Measurements from ENCODE around the gene CC2D1A.

DNA sequence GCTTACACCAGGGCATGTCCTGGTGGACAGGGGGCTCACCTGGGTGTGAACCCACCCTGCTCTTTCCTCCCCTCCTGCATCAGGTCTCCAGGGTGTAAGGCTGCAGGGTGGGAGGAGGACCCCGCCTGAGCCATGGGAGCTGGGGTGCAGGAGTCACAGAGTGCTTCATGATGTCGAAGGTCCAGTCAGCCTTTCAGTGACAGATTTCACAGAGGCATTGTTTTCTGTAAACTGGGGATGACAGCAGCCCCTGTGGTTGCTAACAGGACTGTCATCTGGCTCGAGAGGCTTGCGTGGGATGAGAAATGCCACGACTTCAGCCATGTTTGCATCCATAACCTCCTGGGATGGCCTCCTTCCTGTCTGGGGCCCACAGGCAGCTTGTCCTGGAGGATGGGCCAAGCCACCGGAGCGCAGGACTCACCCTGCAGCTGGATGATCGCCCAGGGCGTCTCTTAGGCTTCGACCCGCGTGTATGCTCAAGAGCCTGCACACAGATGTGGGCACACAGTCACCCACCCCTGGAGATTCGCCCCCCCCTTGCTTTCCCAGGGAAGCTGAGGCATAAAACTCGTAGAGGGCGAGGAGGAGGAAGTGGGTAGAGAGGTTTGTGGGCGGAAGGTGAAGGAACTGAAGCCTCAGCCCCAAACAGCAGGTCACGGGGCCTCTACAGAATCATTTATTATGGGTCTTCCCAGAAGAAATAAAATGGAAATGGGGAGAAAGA is 24.1 kb upstream of the CC2D1A start:
- TF ChIP-seq, protein P1, sequence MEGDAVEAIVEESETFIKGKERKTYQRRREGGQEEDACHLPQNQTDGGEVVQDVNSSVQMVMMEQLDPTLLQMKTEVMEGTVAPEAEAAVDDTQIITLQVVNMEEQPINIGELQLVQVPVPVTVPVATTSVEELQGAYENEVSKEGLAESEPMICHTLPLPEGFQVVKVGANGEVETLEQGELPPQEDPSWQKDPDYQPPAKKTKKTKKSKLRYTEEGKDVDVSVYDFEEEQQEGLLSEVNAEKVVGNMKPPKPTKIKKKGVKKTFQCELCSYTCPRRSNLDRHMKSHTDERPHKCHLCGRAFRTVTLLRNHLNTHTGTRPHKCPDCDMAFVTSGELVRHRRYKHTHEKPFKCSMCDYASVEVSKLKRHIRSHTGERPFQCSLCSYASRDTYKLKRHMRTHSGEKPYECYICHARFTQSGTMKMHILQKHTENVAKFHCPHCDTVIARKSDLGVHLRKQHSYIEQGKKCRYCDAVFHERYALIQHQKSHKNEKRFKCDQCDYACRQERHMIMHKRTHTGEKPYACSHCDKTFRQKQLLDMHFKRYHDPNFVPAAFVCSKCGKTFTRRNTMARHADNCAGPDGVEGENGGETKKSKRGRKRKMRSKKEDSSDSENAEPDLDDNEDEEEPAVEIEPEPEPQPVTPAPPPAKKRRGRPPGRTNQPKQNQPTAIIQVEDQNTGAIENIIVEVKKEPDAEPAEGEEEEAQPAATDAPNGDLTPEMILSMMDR (IDR thresholded peaks at IDR 0.05), result no peak
- TF ChIP-seq POLR2A (IDR thresholded peaks at IDR 0.05) (no peak), POLR2AphosphoS5 (IDR thresholded peaks at IDR 0.05) (no peak), EP300 (IDR thresholded peaks at IDR 0.05; ENCODE audit: low read depth) (no peak)
